GM21825 (cell line): ENCODE data around the gene PIK3AP1.
"Not testable (repeated sequence)": the region's sequence is repeated elsewhere in the genome, so short reads cannot be mapped to it uniquely, and the experiment has no call there.

Experiments used
- ATAC-seq: cut with Tn5 transposase; IDR thresholded peaks from one replicate; pipeline ENCODE4 v1.9.1; 2021; ENCODE audit warnings: mild to moderate bottlenecking, moderate library complexity; ENCODE audit not compliant: unreplicated experiment

PIK3AP1 gene

GRCh38 chr10:96585736-96586418, 134.4 kb downstream of the PIK3AP1 start:
- no peak for ATAC-seq

- ATAC-seq = no peak
These were observed 135.8 kb downstream of the PIK3AP1 start for GRCh38 chr10:96584474-96584873.

- ATAC-seq = no peak
These were observed 136.3 kb downstream of the PIK3AP1 start for GRCh38 chr10:96584035-96584434.

- ATAC-seq = no peak
These were observed 141.2 kb downstream of the PIK3AP1 start for GRCh38 chr10:96579133-96579532.

GRCh38 chr10:96578633-96579032, 141.7 kb downstream of the PIK3AP1 start:
- no peak for ATAC-seq

- ATAC-seq = no peak
These were observed 142.3 kb downstream of the PIK3AP1 start for GRCh38 chr10:96578022-96578421.

- no peak for ATAC-seq
These were observed 143.2 kb downstream of the PIK3AP1 start for GRCh38 chr10:96577069-96577468.

- no peak for ATAC-seq
These were observed 143.9 kb downstream of the PIK3AP1 start for GRCh38 chr10:96576277-96576980.

- ATAC-seq = not testable (repeated sequence)
These were observed 145.8 kb downstream of the PIK3AP1 start for GRCh38 chr10:96574564-96574963.

GRCh38 chr10:96573036-96573435, 147.3 kb downstream of the PIK3AP1 start:
- no peak for ATAC-seq

- ATAC-seq = no peak
These were observed 149.0 kb downstream of the PIK3AP1 start for GRCh38 chr10:96570983-96571964.

GRCh38 chr10:96570511-96570910, 149.8 kb downstream of the PIK3AP1 start:
- ATAC-seq = no peak

- ATAC-seq = no peak
These were observed 151.9 kb downstream of the PIK3AP1 start for GRCh38 chr10:96568402-96568801.

GRCh38 chr10:96565774-96566173, 154.5 kb downstream of the PIK3AP1 start:
- no peak for ATAC-seq

GRCh38 chr10:96560966-96561887, 159.1 kb downstream of the PIK3AP1 start:
- ATAC-seq = no peak

- ATAC-seq = no peak
These were observed 159.8 kb downstream of the PIK3AP1 start for GRCh38 chr10:96560489-96560888.

GRCh38 chr10:96556003-96556402, 164.3 kb downstream of the PIK3AP1 start:
- no peak for ATAC-seq

- no peak for ATAC-seq
These were observed 165.0 kb downstream of the PIK3AP1 start for GRCh38 chr10:96555330-96555729.

- no peak for ATAC-seq
These were observed 171.7 kb downstream of the PIK3AP1 start for GRCh38 chr10:96548589-96548988.

- not testable (repeated sequence) for ATAC-seq
These were observed 174.8 kb downstream of the PIK3AP1 start for GRCh38 chr10:96545558-96545957.
